B cell (primary cell): ENCODE measurements around the gene EEF1E1. TPM values are rescaled to one million over a fixed set of nuclear protein-coding genes. Genes with fewer than 3 reads are reported as not detected.

Experiments
- ATAC-seq: fragments of 200-7000 bp; cut with Tn5 transposase; one replicate; pipeline ENCODE4 v1.10.0; 2021; ENCODE audit warnings: low read depth, mild to moderate bottlenecking, moderate number of reproducible peaks, moderate library complexity
- CTCF ChIA-PET: fragments of 350-600 bp; sonication (Branson Sonifier 250); formaldehyde crosslinking; loops from one replicate; lab custom pipeline; 2021; ENCODE audit warnings: antibody characterized with exemption, inconsistent platforms; lab: Charles Lee
- POLR2A ChIA-PET: fragments of 350-600 bp; sonication (Branson Sonifier 250); formaldehyde crosslinking; loops from one replicate; lab custom pipeline; 2021; ENCODE audit warnings: antibody characterized with exemption; lab: Charles Lee
- DNase-seq: peaks from one replicate; pipeline ENCODE4 v3.0.0; 2013
- H2AFZ ChIP-seq: 2 replicates; pipeline ENCODE4 v1.6.1; 2012; ENCODE audit warnings: mild to moderate bottlenecking, low read depth, low read length; ENCODE audit not compliant: insufficient read depth, poor library complexity, severe bottlenecking
- H3K27ac ChIP-seq, 2 donors: 1 replicate in 1 of 2; 2 replicates in 1 of 2; pipeline ENCODE4 v1.5.1; 2012 to 2013; ENCODE audit warnings: low read length in 2 of 2, mild to moderate bottlenecking in 2 of 2, moderate library complexity in 1 of 2
- H3K27me3 ChIP-seq, 4 experiments: fragments of 200-600 bp in 1 of 4; sonication (generic) in 1 of 4; replicated peaks in 1 of 4; 1 replicate in 2 of 4; 2 replicates in 2 of 4; pipeline versions ENCODE4 v1.6.1 to v1.7.0; 2013 to 2016; ENCODE audit warnings: low read length in 3 of 4, mild to moderate bottlenecking in 2 of 4, mixed read lengths in 1 of 4, moderate library complexity in 1 of 4; ENCODE audit not compliant: insufficient read depth in 4 of 4, control insufficient read depth in 3 of 4; ENCODE audit errors: control extremely low read depth in 1 of 4
- H3K36me3 ChIP-seq, 2 experiments: replicated peaks in 1 of 2; 1 replicate in 1 of 2; 2 replicates in 1 of 2; pipeline versions ENCODE4 v1.6.1 to v1.7.1; 2013; ENCODE audit warnings: low read length in 1 of 2; ENCODE audit not compliant: insufficient read depth in 2 of 2, control insufficient read depth in 1 of 2; ENCODE audit errors: control extremely low read depth in 1 of 2, extremely low read depth in 1 of 2
- H3K4me1 ChIP-seq, 2 donors: fragments of 200-600 bp in 1 of 2; sonication (generic) in 1 of 2; 1 replicate in 1 of 2; 2 replicates in 1 of 2; pipeline versions ENCODE4 v1.5.1 to v1.6.1; 2013 to 2017; ENCODE audit warnings: low read length in 2 of 2; ENCODE audit not compliant: control insufficient read depth in 2 of 2, insufficient read depth in 2 of 2
- H3K4me2 ChIP-seq: replicated peaks from 2 replicates; pipeline ENCODE3; 2012; ENCODE audit warnings: mild to moderate bottlenecking, low read depth, low read length; ENCODE audit not compliant: poor library complexity, severe bottlenecking
- H3K4me3 ChIP-seq, 5 experiments: fragments of 200-600 bp in 1 of 5; sonication (generic) in 1 of 5; 1 replicate in 3 of 5; 2 replicates in 2 of 5; pipeline versions ENCODE4 v1.5.1 to v1.7.0; 2011 to 2016; ENCODE audit warnings: low read length in 4 of 5, mild to moderate bottlenecking in 4 of 5, low read depth in 2 of 5, control low read depth in 1 of 5, moderate library complexity in 1 of 5; ENCODE audit not compliant: insufficient read depth in 1 of 5; ENCODE audit errors: control extremely low read depth in 1 of 5, extremely low read depth in 1 of 5
- H3K79me2 ChIP-seq: fragments of 200-600 bp; sonication (generic); one replicate; pipeline ENCODE4 v1.6.0; 2016; ENCODE audit warnings: low read length; ENCODE audit not compliant: control insufficient read depth, insufficient read depth
- H3K9ac ChIP-seq: fragments of 200-600 bp; sonication (generic); 2 replicates; pipeline ENCODE4 v1.6.1; 2017; ENCODE audit warnings: mild to moderate bottlenecking, low read length, moderate library complexity
- H3K9me3 ChIP-seq, 3 donors: one replicate each; pipeline versions ENCODE4 v1.6.1 to v1.7.1; 2013; ENCODE audit warnings: low read length in 2 of 3; ENCODE audit not compliant: control insufficient read depth in 2 of 3, insufficient read depth in 1 of 3; ENCODE audit errors: control extremely low read depth in 1 of 3
- H4K20me1 ChIP-seq: 2 replicates; pipeline ENCODE4 v1.6.0; 2012; ENCODE audit warnings: mild to moderate bottlenecking, low read length; ENCODE audit not compliant: insufficient read depth, control insufficient read depth, poor library complexity, severe bottlenecking
- H3K27ac Mint-ChIP-seq: one replicate; pipeline ENCODE4 v1.8.0; 2021; ENCODE audit warnings: mixed read lengths
- H3K27me3 Mint-ChIP-seq: one replicate; pipeline ENCODE4 v1.8.0; 2021; ENCODE audit warnings: mixed read lengths
- H3K4me1 Mint-ChIP-seq: one replicate; pipeline ENCODE4 v1.8.0; 2021; ENCODE audit warnings: mixed read lengths
- H3K4me3 Mint-ChIP-seq: one replicate; pipeline ENCODE4 v1.8.0; 2021; ENCODE audit warnings: mixed read lengths
- H3K9me3 Mint-ChIP-seq: one replicate; pipeline ENCODE4 v1.8.0; 2022; ENCODE audit warnings: mixed read lengths; ENCODE audit not compliant: insufficient read depth
- EZH2 ChIP-seq: IDR thresholded peaks from 2 replicates; pipeline ENCODE4 v1.6.1; 2012; ENCODE audit warnings: borderline replicate concordance, low read depth, mild to moderate bottlenecking, moderate library complexity, low read length; ENCODE audit not compliant: insufficient read depth, poor library complexity, severe bottlenecking
- intact Hi-C: fragments of 100-400 bp; cut with micrococcal nuclease; formaldehyde crosslinking; loops from one replicate; pipeline ENCODE4 v1.10.0; 2022
- polyA plus RNA-seq: library from polyadenylated mRNA; depleted of rRNA; stranded (reverse); fragments of >200 nt; gene quantifications from 2 replicates; pipeline ENCODE4 v1.2.3, GENCODE V29; 2012
- total RNA-seq, 2 donors: library from RNA; stranded (reverse); fragments of 120-200 nt in 1 of 2; gene quantifications; 1 replicate in 1 of 2; 2 replicates in 1 of 2; pipeline versions ENCODE4 v1.2.3 to v1.2.4, GENCODE V29; 2013 to 2022
- TF ChIP-seq, protein P1 (sequence below): fragments of 200-600 bp; IDR thresholded peaks from one replicate; pipeline ENCODE4 v1.8.0; 2022; ENCODE audit warnings: antibody characterized with exemption, mild to moderate bottlenecking

EEF1E1 gene
- total and polyA plus RNA-seq, 2 donors (not counting 1 experiment from before 2014, with no cell fraction given), result 20.1 to 23.1 TPM

- Histone ChIP-seq H3K9me3 (no peaks in the 10 kb centered on the region), H4K20me1 (no peaks in the 10 kb centered on the region), H3K36me3 (no peaks in the 10 kb centered on the region), H3K4me2 (no peak overlapping the region), H2AFZ (no peak overlapping the region), H3K27me3 (peaks cover 0 to 6% (median 2%) of the 10 kb centered on the region in 4 experiments), H3K4me1 (peaks cover 12% of the 10 kb centered on the region in 2 donors), H3K27ac (no peak overlapping the region), H3K4me3 (no peak overlapping the region), H3K79me2 (peaks cover 14% of the 10 kb centered on the region), H3K9ac (no peak overlapping the region)
- intact Hi-C loops, result loop anchor here (10.0 kb wide), 1 partner anchor 329 kb away; the partner anchor contains the start of gene SLC35B3
- Mint-ChIP-seq H3K27me3 (peaks cover 40% of the 10 kb centered on the region), H3K27ac (no peak overlapping the region), H3K4me1 (peaks cover 14% of the 10 kb centered on the region), H3K4me3 (no peak overlapping the region), H3K9me3 (no peaks in the 10 kb centered on the region)
- ChIA-PET POLR2A (no interaction called here), CTCF (no interaction called here)
- ATAC-seq, result no peak
- no peak for TF ChIP-seq EZH2
- TF ChIP-seq, protein P1, sequence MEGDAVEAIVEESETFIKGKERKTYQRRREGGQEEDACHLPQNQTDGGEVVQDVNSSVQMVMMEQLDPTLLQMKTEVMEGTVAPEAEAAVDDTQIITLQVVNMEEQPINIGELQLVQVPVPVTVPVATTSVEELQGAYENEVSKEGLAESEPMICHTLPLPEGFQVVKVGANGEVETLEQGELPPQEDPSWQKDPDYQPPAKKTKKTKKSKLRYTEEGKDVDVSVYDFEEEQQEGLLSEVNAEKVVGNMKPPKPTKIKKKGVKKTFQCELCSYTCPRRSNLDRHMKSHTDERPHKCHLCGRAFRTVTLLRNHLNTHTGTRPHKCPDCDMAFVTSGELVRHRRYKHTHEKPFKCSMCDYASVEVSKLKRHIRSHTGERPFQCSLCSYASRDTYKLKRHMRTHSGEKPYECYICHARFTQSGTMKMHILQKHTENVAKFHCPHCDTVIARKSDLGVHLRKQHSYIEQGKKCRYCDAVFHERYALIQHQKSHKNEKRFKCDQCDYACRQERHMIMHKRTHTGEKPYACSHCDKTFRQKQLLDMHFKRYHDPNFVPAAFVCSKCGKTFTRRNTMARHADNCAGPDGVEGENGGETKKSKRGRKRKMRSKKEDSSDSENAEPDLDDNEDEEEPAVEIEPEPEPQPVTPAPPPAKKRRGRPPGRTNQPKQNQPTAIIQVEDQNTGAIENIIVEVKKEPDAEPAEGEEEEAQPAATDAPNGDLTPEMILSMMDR, result no peak
- DNase-seq, result no peak
These were observed 3.4 kb upstream of the EEF1E1 start for GRCh38 chr6:8105791-8106190.

GRCh38 chr6:8103726-8104125, 1.4 kb upstream of the EEF1E1 start:
- Histone ChIP-seq H3K36me3 (no peaks in the 10 kb centered on the region), H3K27me3 (peaks cover 0 to 6% (median 2%) of the 10 kb centered on the region in 4 experiments), H3K9me3 (no peaks in the 10 kb centered on the region), H3K4me3 (no peak overlapping the region), H3K79me2 (peaks cover 29% of the 10 kb centered on the region), H3K9ac (no peak overlapping the region), H3K27ac (no peak overlapping the region), H3K4me2 (no peak overlapping the region), H3K4me1 (peaks cover 12% of the 10 kb centered on the region in 2 donors), H4K20me1 (no peaks in the 10 kb centered on the region), H2AFZ (no peak overlapping the region)
- CTCF ChIA-PET, result no interaction called here
- POLR2A ChIA-PET, result no interaction called here
- no peak overlapping the region for H3K4me3 Mint-ChIP-seq
- intact Hi-C loops, result loop anchor here (2.0 to 10.0 kb wide), 4 partner anchors 193 to 791 kb away; partner anchors contain the start of genes CAGE1, RIOK1, SLC35B3 and SSR1
- no peak overlapping the region for H3K27ac Mint-ChIP-seq
- peaks cover 21% of the 10 kb centered on the region for H3K4me1 Mint-ChIP-seq
- TF ChIP-seq EZH2, result no peak
- TF ChIP-seq, protein P1, result no peak
- no peak for ATAC-seq
- peaks cover 34% of the 10 kb centered on the region for H3K27me3 Mint-ChIP-seq
- DNase-seq, result no peak
- H3K9me3 Mint-ChIP-seq, result no peaks in the 10 kb centered on the region
